K562 (cell line): ENCODE results near the gene ARHGAP26. TPM values are rescaled to one million over a fixed set of nuclear protein-coding genes. Genes with fewer than 3 reads are reported as not detected.

ENCODE experiments used
- ATAC-seq: fragments of 200-7000 bp; cut with Tn5 transposase; 3 replicates; pipeline ENCODE4 v1.9.1; 2020; ENCODE audit warnings: moderate library complexity
- BruUV-seq: library from RNA; stranded (reverse); fragments of 400-500 nt; replicated peaks from 2 replicates; lab custom pipeline; 2021; lab: Mats Ljungman, UMichigan
- CTCF ChIA-PET: fragments of 300-600 bp; formaldehyde crosslinking; extraction: SDS; loops from one replicate; lab custom pipeline; 2021; ENCODE audit warnings: low intra/inter-chr PET ratio; lab: Yijun Ruan, JAX
- POLR2A ChIA-PET: fragments of 300-600, 350-650 bp; sonication (Branson Sonifier 250); formaldehyde crosslinking; extraction: SDS; loops from one replicate; lab custom pipeline; 2021; ENCODE audit warnings: antibody characterized with exemption, inconsistent platforms; lab: Yijun Ruan, JAX
- DNase-seq, 4 experiments: peaks; one replicate each; pipeline versions ENCODE4 v3.0.0 to v3.0.0-alpha.2; 2011 to 2018; ENCODE audit warnings: low spot score in 3 of 4, mixed read lengths in 3 of 4; ENCODE audit errors: extremely low read depth in 1 of 4
- FAIRE-seq: peaks from 2 replicates; lab custom pipeline; 2011; peaks lifted over from hg19 to GRCh38; lab: Jason Lieb, UNC
- H2AFZ ChIP-seq: 2 replicates; pipeline ENCODE4 v1.6.0; 2011; ENCODE audit warnings: low read depth, low read length, control low read depth, inconsistent platforms
- H3K27ac ChIP-seq: fragments of 200-600 bp; 3 replicates; pipeline ENCODE4 v1.8.0; 2011; ENCODE audit warnings: low read depth, mild to moderate bottlenecking, control low read depth, inconsistent platforms, low read length, moderate library complexity, mixed read lengths; ENCODE audit errors: extremely low read depth
- H3K27me3 ChIP-seq, 2 experiments: fragments of 300-600 bp in 1 of 2; 2 replicates in 1 of 2; 3 replicates in 1 of 2; pipeline versions ENCODE4 v1.6.0 to v1.8.0; 2011; ENCODE audit warnings: inconsistent platforms in 2 of 2, low read length in 2 of 2, mild to moderate bottlenecking in 1 of 2, mixed read lengths in 1 of 2, moderate library complexity in 1 of 2; ENCODE audit not compliant: control insufficient read depth in 2 of 2, insufficient read depth in 2 of 2
- H3K36me3 ChIP-seq: fragments of 300-600 bp; 3 replicates; pipeline ENCODE4 v1.8.0; 2011; ENCODE audit warnings: mild to moderate bottlenecking, low read length, inconsistent platforms; ENCODE audit not compliant: control insufficient read depth, insufficient read depth
- H3K4me1 ChIP-seq, 2 experiments: fragments of 200-600 bp in 1 of 2; replicated peaks in 1 of 2; 2 replicates in 1 of 2; 3 replicates in 1 of 2; pipeline versions ENCODE4 v1.5.1 to v1.8.0; 2011; ENCODE audit warnings: inconsistent platforms in 2 of 2, low read length in 2 of 2, mild to moderate bottlenecking in 1 of 2, mixed read lengths in 1 of 2, moderate library complexity in 1 of 2; ENCODE audit not compliant: control insufficient read depth in 2 of 2, insufficient read depth in 2 of 2
- H3K4me2 ChIP-seq: 2 replicates; pipeline ENCODE4 v1.6.1; 2011; ENCODE audit warnings: low read length, control low read depth, inconsistent platforms, mixed read lengths; ENCODE audit not compliant: insufficient read depth
- H3K4me3 ChIP-seq: fragments of 200-600 bp; sonication (generic), shearing (Covaris generic); 2 replicates; pipeline ENCODE4 v1.5.1; 2016; ENCODE audit warnings: control low read depth, inconsistent platforms
- H3K79me2 ChIP-seq: fragments of 200-600 bp; 3 replicates; pipeline ENCODE4 v1.8.0; 2011; ENCODE audit warnings: low read length, inconsistent platforms; ENCODE audit not compliant: control insufficient read depth, insufficient read depth
- H3K9ac ChIP-seq, 2 experiments: 2 replicates each; pipeline versions ENCODE4 v1.6.0 to v1.6.1; 2011; ENCODE audit warnings: low read depth in 2 of 2, low read length in 2 of 2, control low read depth in 1 of 2, inconsistent platforms in 1 of 2, mild to moderate bottlenecking in 1 of 2, mixed read lengths in 1 of 2; ENCODE audit not compliant: insufficient read depth in 1 of 2
- H3K9me1 ChIP-seq: one replicate; pipeline ENCODE4 v1.6.0; 2011; ENCODE audit warnings: inconsistent platforms, mild to moderate bottlenecking, low read length, moderate library complexity; ENCODE audit not compliant: control insufficient read depth, insufficient read depth
- H3K9me3 ChIP-seq: replicated peaks from 2 replicates; pipeline ENCODE4 v1.5.1; 2011; ENCODE audit warnings: low read depth, low read length, inconsistent platforms; ENCODE audit not compliant: control insufficient read depth, insufficient read depth
- H4K20me1 ChIP-seq: replicated peaks from 2 replicates; pipeline ENCODE4 v1.6.1; 2011; ENCODE audit warnings: low read length, inconsistent platforms, mixed read lengths; ENCODE audit not compliant: control insufficient read depth, insufficient read depth
- ETV6 ChIP-seq, 3 experiments: fragments of 150-350 bp in 1 of 3; sonication (generic) in 1 of 3; formaldehyde crosslinking in 1 of 3; IDR thresholded peaks; 2 replicates each; pipeline versions ENCODE4 v1.6.1 to v1.8.0; 2014 to 2022; ENCODE audit warnings: borderline replicate concordance in 2 of 3, low read depth in 2 of 3, antibody characterized with exemption in 1 of 3, low read length in 1 of 3, mild to moderate bottlenecking in 1 of 3, missing genetic modification reagents in 1 of 3
- MCM7 ChIP-seq, 2 experiments: fragments of 450-650 bp; IDR thresholded peaks; 2 replicates each; pipeline ENCODE4 v1.6.1; 2016 to 2018
- WGBS: fragments of 100-300 bp; shearing (Covaris generic); methylation state at CpG from one replicate; pipeline ENCODE4 v1.1.6; 2016; ENCODE audit warnings: low coverage, mixed read lengths; ENCODE audit not compliant: insufficient coverage; ENCODE audit errors: missing lambda C conversion rate; 5-methylcytosine and 5-hydroxymethylcytosine counted together
- in situ Hi-C: fragments of 300-500 bp; cut with MboI; formaldehyde crosslinking; loops from 4 replicates; pipeline ENCODE4 v1.15.0; 2018; ENCODE audit warnings: inconsistent platforms, mixed read lengths
- intact Hi-C: fragments of 100-400 bp; cut with micrococcal nuclease; formaldehyde crosslinking; loops from 2 replicates; pipeline ENCODE4 v1.14.2; 2022
- polyA plus RNA-seq, 8 experiments: library from polyadenylated mRNA; depleted of rRNA in 4 of 8; stranded (reverse) in 5 of 8; unstranded in 3 of 8; fragments of >200 nt; fragmentation: Nextera tagmentation in 2 of 8; fragmentation: Illumina TruSeq in 1 of 8; extraction: Ambion mirVana in 2 of 8; extraction: Trizol in 1 of 8; gene quantifications; 2 replicates each; pipeline versions ENCODE4 v1.2.1 to v1.2.3, GENCODE V29; 2011 to 2014; ENCODE audit warnings: inconsistent platforms in 1 of 8, missing spikeins in 1 of 8
- total RNA-seq, 7 experiments: library from RNA; depleted of rRNA in 6 of 7; stranded (reverse); fragments of >200 nt in 6 of 7; fragmentation: Illumina TruSeq in 2 of 7; extraction: Trizol in 2 of 7; gene quantifications; 2 replicates each; pipeline versions ENCODE4 v1.2.1 to v1.2.3, GENCODE V29; 2011 to 2021; ENCODE audit warnings: low replicate concordance in 1 of 7
- TF ChIP-seq, protein P1 (sequence below): fragments of 450-650 bp; conservative IDR thresholded peaks from 2 replicates; pipeline ENCODE4 v1.6.1; 2016; ENCODE audit warnings: missing genetic modification characterization, low read depth, mild to moderate bottlenecking, control low read depth, missing compliant biosample characterization

Gene ARHGAP26
- total and polyA plus RNA-seq, 9 of the 15 experiments (the other 6 are each of a cell fraction or from before 2014, with no cell fraction given) = 0.13 to 1.1 (median 0.55) TPM

DNA sequence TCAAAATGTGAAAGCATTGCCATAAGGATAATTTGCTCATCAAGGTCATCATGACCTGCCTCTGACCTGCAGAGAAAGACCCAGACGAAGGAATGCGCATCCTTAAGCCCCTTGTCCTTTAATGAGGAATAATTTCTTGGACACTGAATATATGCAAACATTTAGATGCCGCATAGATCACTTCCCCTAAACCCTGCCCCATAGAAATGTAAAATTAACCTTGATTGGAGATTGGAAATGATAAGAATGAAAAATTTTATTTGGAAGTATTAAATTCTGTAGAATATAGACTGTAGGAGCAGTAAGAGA lies 233.1 kb downstream of the ARHGAP26 start:
- ChIA-PET POLR2A (interaction anchor here (0.7 to 1.6 kb wide), 2 partner anchors 22 to 373 kb away, joined by 3 read pairs; no protein-coding TSS in a partner anchor), CTCF (interaction anchor here (1.4 to 1.6 kb wide), 2 partner anchors 401 to 822 kb away, joined by 8 to 13 read pairs; partner anchors contain the start of gene NR3C1)
- Histone ChIP-seq H2AFZ (no peak overlapping the region), H3K36me3 (no peaks in the 10 kb centered on the region), H3K27ac (no peak overlapping the region), H3K4me2 (no peak overlapping the region), H3K9me3 (no peaks in the 10 kb centered on the region), H3K4me1 (no peaks in the 10 kb centered on the region), H3K9ac (no peak overlapping the region), H4K20me1 (no peaks in the 10 kb centered on the region), H3K9me1 (no peaks in the 10 kb centered on the region), H3K27me3 (peaks cover 2 to 4% of the 10 kb centered on the region in 2 experiments; a peak in 1 of 5 replicates), H3K4me3 (no peak overlapping the region), H3K79me2 (no peaks in the 10 kb centered on the region)
- TF ChIP-seq MCM7 (IDR thresholded peaks at IDR 0.05) (no peak), ETV6 (IDR thresholded peaks at IDR 0.05; ENCODE audit: borderline replicate concordance in 1 of 2, low read depth in 2 of 2, low read length in 1 of 2) (no peak), ETV6 (CRISPR knock-in tag; IDR thresholded peaks at IDR 0.05; ENCODE audit: borderline replicate concordance) (no peak)
- TF ChIP-seq, protein P1, sequence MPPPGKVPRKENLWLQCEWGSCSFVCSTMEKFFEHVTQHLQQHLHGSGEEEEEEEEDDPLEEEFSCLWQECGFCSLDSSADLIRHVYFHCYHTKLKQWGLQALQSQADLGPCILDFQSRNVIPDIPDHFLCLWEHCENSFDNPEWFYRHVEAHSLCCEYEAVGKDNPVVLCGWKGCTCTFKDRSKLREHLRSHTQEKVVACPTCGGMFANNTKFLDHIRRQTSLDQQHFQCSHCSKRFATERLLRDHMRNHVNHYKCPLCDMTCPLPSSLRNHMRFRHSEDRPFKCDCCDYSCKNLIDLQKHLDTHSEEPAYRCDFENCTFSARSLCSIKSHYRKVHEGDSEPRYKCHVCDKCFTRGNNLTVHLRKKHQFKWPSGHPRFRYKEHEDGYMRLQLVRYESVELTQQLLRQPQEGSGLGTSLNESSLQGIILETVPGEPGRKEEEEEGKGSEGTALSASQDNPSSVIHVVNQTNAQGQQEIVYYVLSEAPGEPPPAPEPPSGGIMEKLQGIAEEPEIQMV = no peak
- ATAC-seq (no peak), DNase-seq (no peak), FAIRE-seq (no peak)
- WGBS = 25% methylated on average over 3 of the region's 3 CpGs
- in situ Hi-C loops (no loop called here), intact Hi-C loops (loop anchor here (1.0 to 2.0 kb wide), 2 partner anchors 399 to 822 kb away; no protein-coding TSS in a partner anchor)
- BruUV-seq = no TSS peak
